ENCODE measurements around the gene TSPAN18. TPM values are rescaled to one million over a fixed set of nuclear protein-coding genes. Genes with fewer than 3 reads are reported as not detected.

The TSPAN18 gene
- total and polyA plus RNA-seq, 2 donors from 2014 or later, result 13.8 to 38.1 TPM

DNA sequence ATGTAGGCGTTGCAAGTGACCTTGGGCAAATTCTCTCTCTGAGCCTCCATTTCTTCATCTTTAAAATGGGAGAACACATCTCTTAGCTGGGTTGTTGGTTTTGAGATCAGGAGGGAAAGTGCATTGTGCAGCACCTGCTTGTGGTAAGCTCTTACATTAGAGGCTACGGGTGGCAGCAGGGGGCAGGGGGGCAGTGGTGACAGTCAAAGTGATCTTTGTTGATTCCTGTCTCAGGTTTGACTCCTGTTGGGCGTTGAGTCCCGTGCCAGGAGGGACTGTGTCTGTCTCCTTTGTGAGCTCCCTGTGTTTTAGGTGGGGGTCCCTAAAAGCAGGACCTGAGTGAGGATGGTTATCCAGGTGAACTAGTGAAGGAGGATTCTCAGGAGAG is 122.2 kb downstream of the TSPAN18 start:
- H3K36me3 ChIP-seq (ENCODE audit: control insufficient read depth in 2 of 3, insufficient read depth in 3 of 3, low read length in 3 of 3), result no peaks in the 10 kb centered on the region
- no peak overlapping the region for H3K27ac ChIP-seq (ENCODE audit: low read depth in 2 of 2, low read length in 2 of 2)
- intact Hi-C loops (cut with DNase I), result no loop called here
- H3K9ac ChIP-seq (ENCODE audit: low read length in 3 of 3), result no peak overlapping the region
- H3K4me3 ChIP-seq (ENCODE audit: low read length in 3 of 3), result no peak overlapping the region
- peaks cover 0 to 2% (median 0%) of the 10 kb centered on the region in 3 donors for H3K4me1 ChIP-seq (ENCODE audit: control insufficient read depth in 2 of 3, insufficient read depth in 2 of 3, low read depth in 1 of 3, low read length in 3 of 3)
- TF ChIP-seq, protein P1, sequence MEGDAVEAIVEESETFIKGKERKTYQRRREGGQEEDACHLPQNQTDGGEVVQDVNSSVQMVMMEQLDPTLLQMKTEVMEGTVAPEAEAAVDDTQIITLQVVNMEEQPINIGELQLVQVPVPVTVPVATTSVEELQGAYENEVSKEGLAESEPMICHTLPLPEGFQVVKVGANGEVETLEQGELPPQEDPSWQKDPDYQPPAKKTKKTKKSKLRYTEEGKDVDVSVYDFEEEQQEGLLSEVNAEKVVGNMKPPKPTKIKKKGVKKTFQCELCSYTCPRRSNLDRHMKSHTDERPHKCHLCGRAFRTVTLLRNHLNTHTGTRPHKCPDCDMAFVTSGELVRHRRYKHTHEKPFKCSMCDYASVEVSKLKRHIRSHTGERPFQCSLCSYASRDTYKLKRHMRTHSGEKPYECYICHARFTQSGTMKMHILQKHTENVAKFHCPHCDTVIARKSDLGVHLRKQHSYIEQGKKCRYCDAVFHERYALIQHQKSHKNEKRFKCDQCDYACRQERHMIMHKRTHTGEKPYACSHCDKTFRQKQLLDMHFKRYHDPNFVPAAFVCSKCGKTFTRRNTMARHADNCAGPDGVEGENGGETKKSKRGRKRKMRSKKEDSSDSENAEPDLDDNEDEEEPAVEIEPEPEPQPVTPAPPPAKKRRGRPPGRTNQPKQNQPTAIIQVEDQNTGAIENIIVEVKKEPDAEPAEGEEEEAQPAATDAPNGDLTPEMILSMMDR (IDR thresholded peaks at IDR 0.05; ENCODE audit: borderline replicate concordance, extremely low read depth, insufficient read depth), result no peak
- DNase-seq (peak in 1 of 5 donors; percentile 30), FAIRE-seq (no peak)
- H3K27me3 ChIP-seq (ENCODE audit: control insufficient read depth, insufficient read depth, low read length), result no peaks in the 10 kb centered on the region
- peaks cover 0 to 4% (median 0%) of the 10 kb centered on the region in 3 donors for H3K9me3 ChIP-seq (ENCODE audit: control insufficient read depth in 2 of 3, insufficient read depth in 1 of 3, low read length in 3 of 3)

DNA sequence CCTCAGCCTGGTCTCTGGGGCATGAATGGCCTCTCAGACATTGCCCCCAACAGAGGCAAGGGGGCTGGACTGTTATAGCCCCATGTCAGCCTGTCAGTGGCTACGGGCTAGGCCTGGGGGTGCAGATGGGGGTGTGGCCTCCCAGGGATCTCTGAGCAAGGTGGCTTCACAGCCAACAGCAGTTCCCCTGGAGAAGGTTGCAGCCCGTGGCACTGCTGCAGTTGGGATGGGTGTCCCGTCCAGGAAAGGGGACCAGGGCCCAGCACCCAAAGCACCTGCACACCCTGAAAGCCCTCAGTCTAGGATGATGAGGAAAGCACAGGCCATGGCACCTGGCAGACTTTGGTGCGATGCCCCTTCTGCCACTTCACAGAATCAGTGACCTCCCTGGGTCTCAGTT is 122.7 kb downstream of the TSPAN18 start:
- Histone ChIP-seq H3K4me3 (ENCODE audit: low read length in 3 of 3) (no peak overlapping the region), H3K9ac (ENCODE audit: low read length in 3 of 3) (no peak overlapping the region), H3K27ac (ENCODE audit: low read depth in 2 of 2, low read length in 2 of 2) (no peak overlapping the region), H3K4me1 (ENCODE audit: control insufficient read depth in 2 of 3, insufficient read depth in 2 of 3, low read depth in 1 of 3, low read length in 3 of 3) (peaks cover 0 to 2% (median 0%) of the 10 kb centered on the region in 3 donors), H3K27me3 (ENCODE audit: control insufficient read depth, insufficient read depth, low read length) (no peaks in the 10 kb centered on the region), H3K9me3 (ENCODE audit: control insufficient read depth in 2 of 3, insufficient read depth in 1 of 3, low read length in 3 of 3) (peaks cover 0 to 4% (median 0%) of the 10 kb centered on the region in 3 donors), H3K36me3 (ENCODE audit: control insufficient read depth in 2 of 3, insufficient read depth in 3 of 3, low read length in 3 of 3) (no peaks in the 10 kb centered on the region)
- DNase-seq (peak in 1 of 5 donors; percentile 43), FAIRE-seq (no peak)
- intact Hi-C loops (cut with DNase I), result no loop called here
- TF ChIP-seq, protein P1 (IDR thresholded peaks at IDR 0.05; ENCODE audit: borderline replicate concordance, extremely low read depth, insufficient read depth), result no peak

DNA sequence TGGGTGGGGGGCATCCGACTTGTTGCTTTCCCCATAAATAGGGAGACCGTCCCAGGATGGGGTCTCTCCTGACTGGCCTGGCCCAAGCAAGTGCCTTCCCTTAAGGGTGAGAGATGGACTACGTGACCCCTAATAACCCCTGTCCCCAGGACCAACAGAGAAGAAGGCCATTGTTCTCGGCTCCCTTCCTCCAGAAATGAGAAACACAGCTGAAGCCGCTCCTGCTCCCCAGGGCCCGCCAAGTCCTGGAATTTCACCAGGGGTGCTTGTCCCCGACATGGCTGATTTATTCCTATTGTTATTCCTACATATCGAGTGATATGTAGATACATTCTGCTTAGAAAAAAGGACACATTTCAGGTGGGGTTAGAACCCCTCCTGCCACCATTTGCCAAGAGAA is 123.2 kb downstream of the TSPAN18 start:
- Histone ChIP-seq H3K9me3 (ENCODE audit: control insufficient read depth in 2 of 3, insufficient read depth in 1 of 3, low read length in 3 of 3) (peaks cover 0 to under 1% (median 0%) of the 10 kb centered on the region in 3 donors), H3K9ac (ENCODE audit: low read length in 3 of 3) (no peak overlapping the region), H3K4me1 (ENCODE audit: control insufficient read depth in 2 of 3, insufficient read depth in 2 of 3, low read depth in 1 of 3, low read length in 3 of 3) (peaks cover 0 to 2% (median 0%) of the 10 kb centered on the region in 3 donors), H3K36me3 (ENCODE audit: control insufficient read depth in 2 of 3, insufficient read depth in 3 of 3, low read length in 3 of 3) (no peaks in the 10 kb centered on the region), H3K27me3 (ENCODE audit: control insufficient read depth, insufficient read depth, low read length) (no peaks in the 10 kb centered on the region), H3K27ac (ENCODE audit: low read depth in 2 of 2, low read length in 2 of 2) (no peak overlapping the region), H3K4me3 (ENCODE audit: low read length in 3 of 3) (no peak overlapping the region)
- TF ChIP-seq, protein P1 (IDR thresholded peaks at IDR 0.05; ENCODE audit: borderline replicate concordance, extremely low read depth, insufficient read depth), result no peak
- no peak for FAIRE-seq
- peak in 1 of 5 donors; percentile 59 for DNase-seq
- intact Hi-C loops (cut with DNase I), result no loop called here

DNA sequence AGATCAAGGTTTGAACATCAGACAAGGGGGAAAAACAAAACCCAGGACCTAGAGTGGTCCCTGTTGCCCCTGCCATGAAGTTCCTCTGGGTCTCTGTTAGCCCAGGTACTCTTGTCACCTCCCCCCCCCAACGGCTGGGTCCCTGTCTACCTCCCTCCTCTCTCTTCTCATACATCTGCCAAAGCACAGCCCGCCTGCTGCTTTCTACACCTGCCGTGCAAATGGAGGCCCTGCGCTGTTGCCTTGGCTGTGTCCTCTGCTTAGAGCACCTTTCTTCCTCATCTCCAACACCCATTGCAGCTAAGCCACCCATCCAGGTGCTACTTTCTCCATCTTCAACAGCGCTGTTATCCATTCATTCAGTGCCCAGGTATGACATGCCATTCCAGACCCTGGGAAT is 124.7 kb downstream of the TSPAN18 start:
- no peaks in the 10 kb centered on the region for H3K36me3 ChIP-seq (ENCODE audit: control insufficient read depth in 2 of 3, insufficient read depth in 3 of 3, low read length in 3 of 3)
- no peak overlapping the region for H3K27ac ChIP-seq (ENCODE audit: low read depth in 2 of 2, low read length in 2 of 2)
- FAIRE-seq (no peak), DNase-seq (peak in 1 of 5 donors; percentile 64)
- intact Hi-C loops (cut with DNase I), result no loop called here
- TF ChIP-seq, protein P1 (IDR thresholded peaks at IDR 0.05; ENCODE audit: borderline replicate concordance, extremely low read depth, insufficient read depth), result no peak
- H3K9ac ChIP-seq (ENCODE audit: low read length in 3 of 3), result no peak overlapping the region
- peaks cover 0 to 2% (median 0%) of the 10 kb centered on the region in 3 donors for H3K4me1 ChIP-seq (ENCODE audit: control insufficient read depth in 2 of 3, insufficient read depth in 2 of 3, low read depth in 1 of 3, low read length in 3 of 3)
- no peak overlapping the region for H3K4me3 ChIP-seq (ENCODE audit: low read length in 3 of 3)
- no peaks in the 10 kb centered on the region for H3K9me3 ChIP-seq (ENCODE audit: control insufficient read depth in 2 of 3, insufficient read depth in 1 of 3, low read length in 3 of 3)
- H3K27me3 ChIP-seq (ENCODE audit: control insufficient read depth, insufficient read depth, low read length), result no peaks in the 10 kb centered on the region
